Urothelium cell line (cell line): ENCODE measurements around the gene BYSL.

Experiments
- DNase-seq: peaks from one replicate; pipeline ENCODE4 v3.0.0; 2011; ENCODE audit warnings: low spot score, mixed read lengths
- FAIRE-seq: peaks from 2 replicates; lab custom pipeline; 2011; peaks lifted over from hg19 to GRCh38; lab: Jason Lieb, UNC

Gene BYSL

GRCh38 chr6:41920921-41921711, at the start of gene BYSL, which contains the start of gene MED20:
Gene BYSL (plus strand): TSS chr6:41921499. CDS start chr6:41921563, 64 bp downstream.
Gene MED20 (minus strand): TSS chr6:41921139. CDS start chr6:41921018, 121 bp downstream.
- FAIRE-seq, result no peak
- peak; percentile 95 for DNase-seq

DNA sequence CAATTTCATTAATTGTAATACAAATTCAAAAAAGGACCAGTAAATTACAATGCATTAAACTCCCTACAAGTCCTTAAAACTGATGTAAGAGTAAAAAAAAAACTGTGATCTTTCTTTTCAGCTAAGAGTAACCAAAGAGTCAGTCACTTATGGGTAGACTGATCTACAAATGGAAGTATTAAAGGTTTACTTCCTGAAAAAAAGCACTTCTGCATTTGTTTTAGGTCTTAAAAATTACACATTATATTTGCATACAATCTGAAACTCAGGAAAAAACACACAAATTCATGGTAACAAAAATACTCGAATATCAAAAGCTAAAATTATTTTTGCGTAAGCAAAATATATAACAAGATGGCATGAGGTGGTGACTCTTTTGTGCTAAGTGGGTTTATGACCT, 49.6 kb upstream of the BYSL start:
- no peak for FAIRE-seq
- DNase-seq, result no peak

- FAIRE-seq (no peak), DNase-seq (no peak)
These were observed 49.2 kb upstream of the BYSL start for GRCh38 chr6:41872147-41872546.

- FAIRE-seq (no peak), DNase-seq (no peak)
These were observed 46.6 kb upstream of the BYSL start for GRCh38 chr6:41874741-41875140.

DNA sequence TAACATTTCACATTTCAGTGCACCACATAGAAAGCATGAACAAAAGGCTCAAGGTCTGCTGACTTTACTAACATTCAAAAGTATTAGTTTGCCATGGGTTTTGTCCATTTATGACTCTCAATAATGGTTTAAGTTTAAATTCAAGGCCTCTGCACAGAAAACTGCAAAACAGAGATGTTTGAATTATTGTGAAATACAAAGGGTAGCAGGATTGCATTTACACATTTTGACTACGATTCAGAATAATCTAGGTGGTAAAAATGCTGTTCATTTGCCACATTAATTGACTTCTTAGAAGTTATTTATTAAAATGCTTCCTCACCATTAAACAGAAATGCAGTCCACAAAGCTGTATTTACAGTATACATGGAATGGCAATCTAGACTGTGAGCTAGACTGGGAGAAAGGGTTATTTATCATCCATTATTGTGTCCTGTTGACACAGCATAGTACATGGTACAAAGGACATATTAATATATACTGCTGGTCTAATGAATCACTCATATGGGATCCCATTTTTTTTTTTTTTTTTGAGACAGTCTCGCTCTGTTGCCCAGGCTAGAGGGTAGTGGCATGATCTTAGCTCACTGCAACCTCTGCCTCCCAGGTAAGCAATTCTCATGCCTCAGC, 44.1 kb upstream of the BYSL start:
- no peak for FAIRE-seq
- DNase-seq, result no peak

DNA sequence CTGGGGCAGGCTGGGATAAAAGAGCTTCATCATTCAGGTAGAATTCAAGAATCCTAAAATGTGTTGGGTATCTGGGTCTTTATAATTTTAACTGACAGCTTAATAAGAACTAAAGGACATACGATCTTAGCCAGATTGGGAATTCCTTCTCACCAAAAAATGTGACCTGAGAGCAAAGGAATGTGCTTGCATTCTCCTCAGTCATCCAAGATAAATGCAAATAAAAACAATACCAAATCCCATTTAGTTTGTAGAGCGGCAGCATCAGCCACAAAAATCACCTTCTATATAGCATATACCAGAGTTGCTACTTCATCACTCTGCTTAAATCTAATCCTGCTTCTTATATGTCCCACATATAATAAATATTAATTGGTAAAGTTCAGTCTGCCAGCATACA, 43.1 kb upstream of the BYSL start:
- FAIRE-seq (no peak), DNase-seq (peak; percentile 31)

- FAIRE-seq, result no peak
- no peak for DNase-seq
These were observed 42.3 kb upstream of the BYSL start for GRCh38 chr6:41878961-41879405.

DNA sequence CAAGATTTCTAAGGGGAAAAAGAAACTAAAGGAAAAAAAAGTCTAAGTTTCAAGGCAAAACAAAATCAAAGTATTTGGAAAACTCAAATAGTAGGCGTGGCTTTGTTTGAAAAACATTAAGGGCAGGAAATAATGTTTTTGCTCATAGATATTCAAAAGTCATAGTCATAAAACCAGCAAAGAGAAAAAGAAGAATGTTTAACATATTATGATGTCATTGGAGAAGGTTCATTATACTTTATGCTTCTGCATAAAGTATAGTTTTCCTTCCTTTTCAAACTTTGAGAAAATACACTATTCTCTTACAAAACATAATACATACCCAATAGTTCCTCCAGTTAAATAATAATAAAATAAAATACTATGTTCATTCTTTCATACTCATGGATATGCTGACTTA, 39.8 kb upstream of the BYSL start:
- DNase-seq, result no peak
- FAIRE-seq, result no peak

- DNase-seq (no peak), FAIRE-seq (no peak)
These were observed 36.3 kb upstream of the BYSL start for GRCh38 chr6:41884957-41885356.

GRCh38 chr6:41885930-41886329, 35.4 kb upstream of the BYSL start:
- DNase-seq (no peak), FAIRE-seq (no peak)

- FAIRE-seq, result no peak
These were observed 34.0 kb upstream of the BYSL start for GRCh38 chr6:41887331-41887751.

GRCh38 chr6:41892921-41893564, 28.3 kb upstream of the BYSL start:
- FAIRE-seq, result no peak

More at GRCh38 chr6:41887331-41887751, 34.0 kb upstream of the BYSL start:
- no peak for DNase-seq

DNA sequence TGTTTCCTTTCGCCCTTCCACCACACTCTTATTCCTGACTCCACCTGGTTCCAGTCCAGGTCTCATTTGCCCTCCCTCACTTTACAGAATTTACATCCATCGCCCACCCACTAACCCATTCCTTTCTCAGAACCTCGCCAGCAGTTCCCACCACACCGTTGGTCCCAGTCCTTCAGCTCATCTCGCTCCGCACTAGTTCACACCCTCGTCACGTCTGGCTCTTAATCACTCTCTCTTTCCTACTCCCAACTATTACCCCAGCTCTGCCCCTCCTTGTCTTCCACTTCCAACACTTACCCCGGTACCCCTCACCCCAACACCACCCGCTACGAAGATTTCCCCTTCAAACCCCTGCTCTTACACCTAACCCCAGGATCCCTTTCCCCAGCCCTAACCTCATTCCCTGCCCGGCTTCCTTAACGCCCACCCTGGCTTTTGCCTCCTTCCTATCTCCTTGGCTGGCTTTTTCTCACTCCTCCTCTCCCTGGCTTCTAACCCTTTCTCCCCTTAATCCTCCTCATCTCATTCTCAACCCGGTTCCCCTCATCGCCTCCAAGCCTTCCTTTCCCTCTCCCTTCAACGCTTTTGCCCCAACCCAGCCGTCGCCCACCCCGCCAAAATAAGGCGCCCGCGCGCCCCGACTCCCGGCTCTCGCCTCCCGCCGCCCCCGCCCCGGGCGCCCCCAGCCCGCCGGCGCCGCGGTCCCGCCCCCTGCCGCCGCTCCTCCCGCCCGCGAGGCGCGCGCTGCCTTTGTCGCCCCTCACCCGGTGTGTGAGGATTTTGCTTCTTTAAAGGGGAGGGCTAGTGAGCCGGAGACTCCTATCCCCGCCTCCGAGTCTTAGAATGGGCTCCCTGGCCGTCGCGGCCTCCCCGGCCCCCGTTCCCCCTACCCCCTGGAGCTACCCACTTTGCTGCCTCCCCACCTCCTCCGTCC, 26.7 kb upstream of the BYSL start:
- FAIRE-seq (no peak), DNase-seq (peak; percentile 18)

More at GRCh38 chr6:41892921-41893564, 28.3 kb upstream of the BYSL start:
- DNase-seq, result no peak

- peak; percentile 96 for DNase-seq
- no peak for FAIRE-seq
These were observed 25.7 kb upstream of the BYSL start, which contains the start of gene USP49 for GRCh38 chr6:41895300-41896233. Gene USP49 (minus strand): TSS chr6:41895375. CDS start chr6:41806983, 88,392 bp downstream.

DNA sequence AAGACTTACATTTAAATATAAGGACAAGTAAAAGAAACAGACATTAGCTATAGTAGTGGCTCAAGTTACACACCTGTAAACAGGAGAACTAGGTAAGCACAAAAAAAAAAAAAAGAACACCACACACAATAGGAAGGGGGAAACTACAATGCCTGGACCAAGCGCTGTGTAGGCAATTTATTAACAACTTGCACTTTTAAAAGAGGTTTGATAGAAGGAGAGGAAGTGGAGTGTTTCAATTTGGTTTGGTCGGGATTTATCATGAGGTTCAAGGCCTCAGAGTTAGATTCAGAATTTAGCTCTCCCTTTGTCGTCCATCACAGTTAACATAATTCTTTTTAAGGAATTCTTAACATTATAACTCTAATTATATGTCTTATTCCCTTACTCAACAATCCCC, 25.0 kb upstream of the BYSL start:
- FAIRE-seq, result no peak
- no peak for DNase-seq

DNA sequence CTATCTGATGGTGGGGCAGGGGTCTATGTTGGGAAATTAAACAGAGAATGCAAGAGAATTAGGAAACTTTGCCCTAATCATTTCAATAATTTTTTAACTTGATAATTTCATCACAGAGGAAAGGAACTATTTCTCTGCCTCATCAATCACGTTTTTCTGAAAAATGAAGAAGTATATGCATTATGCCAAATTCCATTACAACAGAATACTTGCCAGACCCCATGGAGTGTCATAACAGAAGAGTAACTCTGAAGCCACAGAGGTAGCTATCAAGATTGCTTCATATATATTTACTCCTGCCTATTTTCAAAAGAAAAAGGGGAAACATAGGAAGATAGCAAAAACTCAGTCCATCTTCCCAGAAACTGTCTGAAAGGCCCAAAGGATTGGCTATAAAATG, 20.4 kb upstream of the BYSL start:
- no peak for FAIRE-seq
- DNase-seq, result no peak

DNA sequence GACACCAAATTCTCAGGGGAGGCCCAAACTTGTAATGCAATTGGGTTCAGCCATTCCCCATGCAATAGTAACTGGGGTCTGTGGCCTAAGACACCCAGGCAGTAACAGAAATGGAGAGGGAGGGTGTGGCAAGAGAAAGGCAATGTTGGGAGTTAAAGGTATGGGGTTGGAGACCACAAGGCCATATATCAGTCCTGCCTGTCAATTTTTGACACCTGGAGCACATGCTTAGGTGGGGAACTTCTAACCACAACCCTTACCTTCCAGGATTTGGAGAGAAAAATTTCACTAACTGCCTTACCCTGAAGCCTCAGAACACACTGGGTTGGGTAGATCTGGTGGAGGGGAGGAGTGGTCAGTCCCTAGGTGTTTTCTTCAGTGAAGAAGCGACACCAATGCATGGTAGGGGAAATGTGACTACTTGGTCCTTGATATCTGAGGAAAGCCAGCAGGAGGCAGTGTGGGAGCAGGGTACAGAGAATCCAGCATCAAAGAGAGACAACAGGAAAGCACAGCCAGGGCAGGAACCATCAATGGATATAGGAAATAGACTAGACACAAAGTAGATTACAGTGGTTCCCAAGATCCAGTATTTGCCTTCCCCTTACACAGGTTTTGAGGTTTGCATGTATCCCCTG, 19.3 kb upstream of the BYSL start:
- no peak for FAIRE-seq
- no peak for DNase-seq

GRCh38 chr6:41909727-41910126, 11.6 kb upstream of the BYSL start:
- FAIRE-seq (no peak), DNase-seq (no peak)

DNA sequence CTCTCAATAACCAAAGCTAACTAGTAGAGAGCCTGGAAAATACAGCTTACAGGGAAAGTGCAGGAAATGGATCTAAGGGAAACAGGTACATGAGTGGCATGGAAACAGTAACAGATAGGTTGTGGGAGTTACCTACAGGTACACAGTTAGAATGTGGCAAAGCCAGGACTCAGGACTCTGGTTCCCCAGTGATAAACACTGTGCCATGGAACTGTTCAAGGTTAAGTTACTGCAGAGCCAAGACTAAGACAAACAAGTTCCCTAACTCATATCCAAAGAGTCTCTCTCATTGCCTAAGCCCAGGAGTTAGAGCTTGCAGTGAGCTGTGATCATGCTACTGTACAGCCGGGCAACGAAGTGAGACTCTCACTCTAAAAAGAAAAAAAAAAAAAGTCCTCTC, 7.0 kb upstream of the BYSL start:
- no peak for FAIRE-seq
- no peak for DNase-seq
